Heart left ventricle (tissue), 13 donors: ENCODE data around the gene SLC34A3.

Experiments used
- POLR2A ChIP-seq, 2 donors: fragments of 450-650 bp; IDR thresholded peaks; one replicate each; pipeline ENCODE4 v1.6.1; 2017; ENCODE audit warnings: antibody characterized with exemption in 2 of 2, mild to moderate bottlenecking in 2 of 2, moderate library complexity in 2 of 2
- TF ChIP-seq, protein P1 (sequence below), 12 donors: fragments of 200-600 bp; sonication (generic) in 4 of 12; IDR thresholded peaks; one replicate each; pipeline versions ENCODE4 v1.5.0 to v1.8.0; 2018 to 2022; ENCODE audit warnings: antibody characterized with exemption in 12 of 12, mild to moderate bottlenecking in 5 of 12
- donor health status: ischemic (EF 13 %, LVEDD 7.1; RV severe dilation, severe dysfunction).
- donor health status: DM: no; HTN: yes; CAD: no.
- donor health status: DM: no; HTN: no; CAD: no.
- donor health status: ischemic (EF 25% LVEDD 6.9; RV normal size, moderate dysfunction).
- donor health status: ischemic (EF 25% LVEDD 5.7; RV mildly dilated, moderate dysfunction).
- donor health status: ischemic (EF 35%, LVEDD 5.7; RV mildly dilated, moderate dysfunction).
- donor health status: nonischemic (EF 11% LVEDD 7.7; RV severe dilation, severe dysfunction).
- donor health status: DM: yes; HTN: yes; CAD: no.
- donor health status: PGD.
- donor health status: ischemic (EF 29% LVEDD 5.4; RV normal size, mild dysfunction).
- donor health status: nonischemic (EF 23%, LVEDD 6.1; RV moderate dilation, normal function).

DNA sequence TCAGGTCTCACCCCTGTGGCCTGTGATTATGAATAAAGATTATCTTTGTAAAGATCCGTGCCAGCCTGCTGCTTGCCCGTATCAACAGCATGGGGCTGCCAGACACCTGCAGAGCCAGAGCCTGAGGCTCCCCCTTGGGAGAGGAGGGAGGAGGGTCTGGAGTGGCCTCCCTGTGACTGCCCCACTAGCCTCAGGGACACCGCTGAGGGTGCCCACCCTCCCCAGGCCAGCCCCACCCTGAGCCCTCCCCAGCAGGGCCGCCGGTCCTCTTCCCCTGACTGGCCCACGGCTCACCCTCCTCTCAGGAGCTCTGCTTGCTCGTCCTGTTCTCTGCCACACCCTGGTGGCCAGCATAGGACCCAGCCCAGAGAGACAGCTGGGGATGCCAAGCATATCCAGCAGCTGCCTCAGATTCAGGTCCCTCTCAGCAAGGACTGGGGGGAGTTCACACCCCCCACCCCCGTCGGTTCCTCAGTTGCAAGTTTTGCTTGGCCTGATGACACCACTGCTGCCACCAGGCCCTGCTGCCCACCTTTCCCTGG is 40.3 kb upstream of the SLC34A3 start:
- no peak for TF ChIP-seq POLR2A (IDR thresholded peaks at IDR 0.05)
- TF ChIP-seq, protein P1, sequence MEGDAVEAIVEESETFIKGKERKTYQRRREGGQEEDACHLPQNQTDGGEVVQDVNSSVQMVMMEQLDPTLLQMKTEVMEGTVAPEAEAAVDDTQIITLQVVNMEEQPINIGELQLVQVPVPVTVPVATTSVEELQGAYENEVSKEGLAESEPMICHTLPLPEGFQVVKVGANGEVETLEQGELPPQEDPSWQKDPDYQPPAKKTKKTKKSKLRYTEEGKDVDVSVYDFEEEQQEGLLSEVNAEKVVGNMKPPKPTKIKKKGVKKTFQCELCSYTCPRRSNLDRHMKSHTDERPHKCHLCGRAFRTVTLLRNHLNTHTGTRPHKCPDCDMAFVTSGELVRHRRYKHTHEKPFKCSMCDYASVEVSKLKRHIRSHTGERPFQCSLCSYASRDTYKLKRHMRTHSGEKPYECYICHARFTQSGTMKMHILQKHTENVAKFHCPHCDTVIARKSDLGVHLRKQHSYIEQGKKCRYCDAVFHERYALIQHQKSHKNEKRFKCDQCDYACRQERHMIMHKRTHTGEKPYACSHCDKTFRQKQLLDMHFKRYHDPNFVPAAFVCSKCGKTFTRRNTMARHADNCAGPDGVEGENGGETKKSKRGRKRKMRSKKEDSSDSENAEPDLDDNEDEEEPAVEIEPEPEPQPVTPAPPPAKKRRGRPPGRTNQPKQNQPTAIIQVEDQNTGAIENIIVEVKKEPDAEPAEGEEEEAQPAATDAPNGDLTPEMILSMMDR (IDR thresholded peaks at IDR 0.05), result no peak
